ENCODE measurements around the gene TCEAL1. TPM values are rescaled to one million over a fixed set of nuclear protein-coding genes. Genes with fewer than 3 reads are reported as not detected.
A peak's percentile ranks its signal among the peaks of the same experiment; 100 is the strongest.

TCEAL1 gene
- total and polyA plus RNA-seq, 2 of the 13 experiments (the other 11 are each of a cell fraction or from before 2014, with no cell fraction given), result 11.2 to 14.8 TPM

GRCh38 chrX:103629318-103630170 lies 769 bp downstream of the TCEAL1 start (continued):
- no peak for TF ChIP-seq ISX (CRISPR knock-in tag; conservative IDR thresholded peaks at IDR 0.05)
- no peak for TF ChIP-seq NFIC (IDR thresholded peaks at IDR 0.05; ENCODE audit: low read length)
- no peak for TF ChIP-seq ZNF75D (CRISPR knock-in tag; IDR thresholded peaks at IDR 0.05; ENCODE audit: borderline replicate concordance)
- TF ChIP-seq IKZF4 (CRISPR knock-in tag; IDR thresholded peaks at IDR 0.05; ENCODE audit: borderline replicate concordance, low read depth, not compliant biosample characterization), result peak; percentile 30
- TF ChIP-seq ELF4 (CRISPR knock-in tag; IDR thresholded peaks at IDR 0.05; ENCODE audit: borderline replicate concordance), result no peak
- no peak for TF ChIP-seq ZNF644 (CRISPR knock-in tag; IDR thresholded peaks at IDR 0.05; ENCODE audit: low read depth)
- no peak for TF ChIP-seq ZNF431 (CRISPR knock-in tag; IDR thresholded peaks at IDR 0.05; ENCODE audit: borderline replicate concordance, low read depth)
- no peak for TF ChIP-seq BCLAF1 (IDR thresholded peaks at IDR 0.05)
- TF ChIP-seq PCBP1 (IDR thresholded peaks at IDR 0.05; ENCODE audit: borderline replicate concordance, low read depth, low read length), result 0 out of 2 replicates have a peak, but pooled peaks have one; percentile 53
- no peak for TF ChIP-seq ZNF33A (CRISPR knock-in tag; IDR thresholded peaks at IDR 0.05; ENCODE audit: borderline replicate concordance)
- no peak for TF ChIP-seq ZNF136 (CRISPR knock-in tag; IDR thresholded peaks at IDR 0.05; ENCODE audit: low read depth)
- TF ChIP-seq SRSF9 (IDR thresholded peaks at IDR 0.05; ENCODE audit: borderline replicate concordance, insufficient read depth, low read depth, low read length, poor library complexity, severe bottlenecking), result no peak
- no peak for TF ChIP-seq ZNF616 (CRISPR knock-in tag; IDR thresholded peaks at IDR 0.05; ENCODE audit: low read depth)
- no peak for TF ChIP-seq ZBTB20 (CRISPR knock-in tag; IDR thresholded peaks at IDR 0.05; ENCODE audit: borderline replicate concordance, low read depth)
- TF ChIP-seq SP5 (CRISPR knock-in tag; IDR thresholded peaks at IDR 0.05; ENCODE audit: borderline replicate concordance, low read depth), result 0 out of 2 replicates have a peak, but pooled peaks have one; percentile 41
- TF ChIP-seq ZNF747 (CRISPR knock-in tag; IDR thresholded peaks at IDR 0.05; ENCODE audit: borderline replicate concordance), result no peak
- TF ChIP-seq ZNF124 (CRISPR knock-in tag; IDR thresholded peaks at IDR 0.05), result no peak
- no peak for TF ChIP-seq PREB (CRISPR knock-in tag; IDR thresholded peaks at IDR 0.05)
- no peak for TF ChIP-seq MYPOP (CRISPR knock-in tag; IDR thresholded peaks at IDR 0.05)
- no peak for TF ChIP-seq ZNF512 (CRISPR knock-in tag; IDR thresholded peaks at IDR 0.05)
- TF ChIP-seq IRX3 (CRISPR knock-in tag; IDR thresholded peaks at IDR 0.05; ENCODE audit: borderline replicate concordance, low read depth), result no peak
